ENCODE results near the gene LSAMP.
"Not testable (repeated sequence)": the region's sequence is repeated elsewhere in the genome, so short reads cannot be mapped to it uniquely, and the experiment has no call there.

LSAMP gene

GRCh38 chr3:116226266-116226665 is 219.0 kb downstream of the LSAMP start:
- Histone ChIP-seq H3K36me3 (ENCODE audit: control insufficient read depth, insufficient read depth, low read length) (no peaks in the 10 kb centered on the region), H3K9me3 (ENCODE audit: control insufficient read depth, insufficient read depth, low read length) (no peaks in the 10 kb centered on the region), H3K27me3 (ENCODE audit: control insufficient read depth, insufficient read depth, low read length) (no peaks in the 10 kb centered on the region), H3K4me1 (ENCODE audit: control insufficient read depth, insufficient read depth, low read length) (no peaks in the 10 kb centered on the region), H3K9ac (ENCODE audit: low read depth, low read length) (no peak overlapping the region), H3K4me3 (ENCODE audit: low read depth, low read length) (no peak overlapping the region)

- no peaks in the 10 kb centered on the region for H3K4me1 ChIP-seq (ENCODE audit: control insufficient read depth, insufficient read depth, low read length)
- H3K9ac ChIP-seq (ENCODE audit: low read depth, low read length) = no peak overlapping the region
- no peaks in the 10 kb centered on the region for H3K36me3 ChIP-seq (ENCODE audit: control insufficient read depth, insufficient read depth, low read length)
- H3K27me3 ChIP-seq (ENCODE audit: control insufficient read depth, insufficient read depth, low read length) = no peaks in the 10 kb centered on the region
- H3K9me3 ChIP-seq (ENCODE audit: control insufficient read depth, insufficient read depth, low read length) = no peaks in the 10 kb centered on the region
- H3K4me3 ChIP-seq (ENCODE audit: low read depth, low read length) = no peak overlapping the region
Observed at GRCh38 chr3:116216761-116217160, 228.5 kb downstream of the LSAMP start.

- Histone ChIP-seq H3K9ac (ENCODE audit: low read depth, low read length) (no peak overlapping the region), H3K4me1 (ENCODE audit: control insufficient read depth, insufficient read depth, low read length) (no peaks in the 10 kb centered on the region), H3K4me3 (ENCODE audit: low read depth, low read length) (no peak overlapping the region), H3K9me3 (ENCODE audit: control insufficient read depth, insufficient read depth, low read length) (no peaks in the 10 kb centered on the region), H3K27me3 (ENCODE audit: control insufficient read depth, insufficient read depth, low read length) (no peaks in the 10 kb centered on the region), H3K36me3 (ENCODE audit: control insufficient read depth, insufficient read depth, low read length) (no peaks in the 10 kb centered on the region)
Observed at GRCh38 chr3:116211901-116212300, 233.4 kb downstream of the LSAMP start.

GRCh38 chr3:116208830-116209229 is 236.5 kb downstream of the LSAMP start:
- not testable (repeated sequence) for H3K36me3 ChIP-seq (ENCODE audit: control insufficient read depth, insufficient read depth, low read length); H3K9ac ChIP-seq (ENCODE audit: low read depth, low read length); H3K27me3 ChIP-seq (ENCODE audit: control insufficient read depth, insufficient read depth, low read length); H3K4me1 ChIP-seq (ENCODE audit: control insufficient read depth, insufficient read depth, low read length); H3K4me3 ChIP-seq (ENCODE audit: low read depth, low read length); H3K9me3 ChIP-seq (ENCODE audit: control insufficient read depth, insufficient read depth, low read length)

GRCh38 chr3:116200956-116201690 is 244.2 kb downstream of the LSAMP start:
- no peaks in the 10 kb centered on the region for H3K27me3 ChIP-seq (ENCODE audit: control insufficient read depth, insufficient read depth, low read length)
- H3K4me3 ChIP-seq (ENCODE audit: low read depth, low read length) = no peak overlapping the region
- H3K9me3 ChIP-seq (ENCODE audit: control insufficient read depth, insufficient read depth, low read length) = no peaks in the 10 kb centered on the region
- H3K36me3 ChIP-seq (ENCODE audit: control insufficient read depth, insufficient read depth, low read length) = no peaks in the 10 kb centered on the region
- no peaks in the 10 kb centered on the region for H3K4me1 ChIP-seq (ENCODE audit: control insufficient read depth, insufficient read depth, low read length)
- no peak overlapping the region for H3K9ac ChIP-seq (ENCODE audit: low read depth, low read length)

GRCh38 chr3:116199063-116199462 is 246.2 kb downstream of the LSAMP start:
- Histone ChIP-seq H3K36me3 (ENCODE audit: control insufficient read depth, insufficient read depth, low read length) (no peaks in the 10 kb centered on the region), H3K27me3 (ENCODE audit: control insufficient read depth, insufficient read depth, low read length) (no peaks in the 10 kb centered on the region), H3K4me1 (ENCODE audit: control insufficient read depth, insufficient read depth, low read length) (no peaks in the 10 kb centered on the region), H3K9ac (ENCODE audit: low read depth, low read length) (no peak overlapping the region), H3K9me3 (ENCODE audit: control insufficient read depth, insufficient read depth, low read length) (no peaks in the 10 kb centered on the region), H3K4me3 (ENCODE audit: low read depth, low read length) (no peak overlapping the region)

GRCh38 chr3:116198087-116198486 is 247.2 kb downstream of the LSAMP start:
- H3K36me3 ChIP-seq (ENCODE audit: control insufficient read depth, insufficient read depth, low read length) = no peaks in the 10 kb centered on the region
- H3K4me1 ChIP-seq (ENCODE audit: control insufficient read depth, insufficient read depth, low read length) = peaks cover 5% of the 10 kb centered on the region
- no peak overlapping the region for H3K9ac ChIP-seq (ENCODE audit: low read depth, low read length)
- no peak overlapping the region for H3K4me3 ChIP-seq (ENCODE audit: low read depth, low read length)
- no peaks in the 10 kb centered on the region for H3K9me3 ChIP-seq (ENCODE audit: control insufficient read depth, insufficient read depth, low read length)
- H3K27me3 ChIP-seq (ENCODE audit: control insufficient read depth, insufficient read depth, low read length) = no peaks in the 10 kb centered on the region

- Histone ChIP-seq H3K9me3 (ENCODE audit: control insufficient read depth, insufficient read depth, low read length) (no peaks in the 10 kb centered on the region), H3K36me3 (ENCODE audit: control insufficient read depth, insufficient read depth, low read length) (no peaks in the 10 kb centered on the region), H3K4me1 (ENCODE audit: control insufficient read depth, insufficient read depth, low read length) (peaks cover 8% of the 10 kb centered on the region)
Observed at GRCh38 chr3:116192464-116192863, 252.8 kb downstream of the LSAMP start.

GRCh38 chr3:116191409-116191808 is 253.9 kb downstream of the LSAMP start:
- Histone ChIP-seq H3K36me3 (ENCODE audit: control insufficient read depth, insufficient read depth, low read length) (no peaks in the 10 kb centered on the region), H3K27me3 (ENCODE audit: control insufficient read depth, insufficient read depth, low read length) (no peaks in the 10 kb centered on the region), H3K4me3 (ENCODE audit: low read depth, low read length) (no peak overlapping the region), H3K4me1 (ENCODE audit: control insufficient read depth, insufficient read depth, low read length) (peaks cover 8% of the 10 kb centered on the region), H3K9ac (ENCODE audit: low read depth, low read length) (no peak overlapping the region), H3K9me3 (ENCODE audit: control insufficient read depth, insufficient read depth, low read length) (no peaks in the 10 kb centered on the region)

More at GRCh38 chr3:116192464-116192863, 252.8 kb downstream of the LSAMP start:
- no peaks in the 10 kb centered on the region for H3K27me3 ChIP-seq (ENCODE audit: control insufficient read depth, insufficient read depth, low read length)
- no peak overlapping the region for H3K9ac ChIP-seq (ENCODE audit: low read depth, low read length)
- no peak overlapping the region for H3K4me3 ChIP-seq (ENCODE audit: low read depth, low read length)

- Histone ChIP-seq H3K9ac (ENCODE audit: low read depth, low read length) (no peak overlapping the region), H3K4me3 (ENCODE audit: low read depth, low read length) (no peak overlapping the region), H3K36me3 (ENCODE audit: control insufficient read depth, insufficient read depth, low read length) (no peaks in the 10 kb centered on the region), H3K4me1 (ENCODE audit: control insufficient read depth, insufficient read depth, low read length) (peaks cover 8% of the 10 kb centered on the region), H3K9me3 (ENCODE audit: control insufficient read depth, insufficient read depth, low read length) (no peaks in the 10 kb centered on the region), H3K27me3 (ENCODE audit: control insufficient read depth, insufficient read depth, low read length) (no peaks in the 10 kb centered on the region)
Observed at GRCh38 chr3:116190095-116190494, 255.2 kb downstream of the LSAMP start.

GRCh38 chr3:116188231-116188785 is 257.0 kb downstream of the LSAMP start:
- no peaks in the 10 kb centered on the region for H3K9me3 ChIP-seq (ENCODE audit: control insufficient read depth, insufficient read depth, low read length)
- H3K36me3 ChIP-seq (ENCODE audit: control insufficient read depth, insufficient read depth, low read length) = no peaks in the 10 kb centered on the region
- peaks cover 4% of the 10 kb centered on the region for H3K4me1 ChIP-seq (ENCODE audit: control insufficient read depth, insufficient read depth, low read length)
- H3K4me3 ChIP-seq (ENCODE audit: low read depth, low read length) = no peak overlapping the region
- H3K27me3 ChIP-seq (ENCODE audit: control insufficient read depth, insufficient read depth, low read length) = no peaks in the 10 kb centered on the region
- no peak overlapping the region for H3K9ac ChIP-seq (ENCODE audit: low read depth, low read length)

- H3K4me3 ChIP-seq (ENCODE audit: low read depth, low read length) = no peak overlapping the region
- H3K36me3 ChIP-seq (ENCODE audit: control insufficient read depth, insufficient read depth, low read length) = no peaks in the 10 kb centered on the region
- no peaks in the 10 kb centered on the region for H3K9me3 ChIP-seq (ENCODE audit: control insufficient read depth, insufficient read depth, low read length)
- H3K9ac ChIP-seq (ENCODE audit: low read depth, low read length) = no peak overlapping the region
- no peaks in the 10 kb centered on the region for H3K4me1 ChIP-seq (ENCODE audit: control insufficient read depth, insufficient read depth, low read length)
- H3K27me3 ChIP-seq (ENCODE audit: control insufficient read depth, insufficient read depth, low read length) = no peaks in the 10 kb centered on the region
Observed at GRCh38 chr3:116186049-116186448, 259.2 kb downstream of the LSAMP start.
